Kidney epithelial cell (primary cell): ENCODE results near the gene KCNH1. TPM values are rescaled to one million over a fixed set of nuclear protein-coding genes. Genes with fewer than 3 reads are reported as not detected.

Experiments used
- DNase-seq: peaks from one replicate; pipeline ENCODE4 v3.0.0-alpha.2; 2010; ENCODE audit warnings: low read depth
- H3K27me3 ChIP-seq: 2 replicates; pipeline ENCODE4 v1.6.0; 2011; ENCODE audit warnings: low read length; ENCODE audit not compliant: control insufficient read depth, insufficient read depth
- H3K36me3 ChIP-seq: 2 replicates; pipeline ENCODE4 v1.5.1; 2011; ENCODE audit warnings: low read length; ENCODE audit not compliant: control insufficient read depth, insufficient read depth
- H3K4me3 ChIP-seq: 2 replicates; pipeline ENCODE4 v1.5.1; 2011; ENCODE audit warnings: low read depth, mild to moderate bottlenecking, control low read depth, low read length
- CTCF ChIP-seq: IDR thresholded peaks from 2 replicates; pipeline ENCODE4 v1.5.1; 2011; ENCODE audit warnings: mild to moderate bottlenecking, moderate library complexity, low read length, control low read depth, inconsistent platforms; ENCODE audit not compliant: insufficient read depth, poor library complexity, severe bottlenecking
- total RNA-seq: library from RNA; depleted of rRNA; stranded (reverse); fragments of >200 nt; gene quantifications from 2 replicates; pipeline ENCODE4 v1.2.3, GENCODE V29; 2015

Gene KCNH1
- total RNA-seq, 1 donor from 2014 or later: 14.3 TPM

GRCh38 chr1:210711825-210712612 lies 421.9 kb downstream of the KCNH1 start:
- Histone ChIP-seq H3K27me3 (no peaks in the 10 kb centered on the region), H3K4me3 (no peak overlapping the region), H3K36me3 (no peaks in the 10 kb centered on the region)
- no peak for DNase-seq
- no peak for TF ChIP-seq CTCF

DNA sequence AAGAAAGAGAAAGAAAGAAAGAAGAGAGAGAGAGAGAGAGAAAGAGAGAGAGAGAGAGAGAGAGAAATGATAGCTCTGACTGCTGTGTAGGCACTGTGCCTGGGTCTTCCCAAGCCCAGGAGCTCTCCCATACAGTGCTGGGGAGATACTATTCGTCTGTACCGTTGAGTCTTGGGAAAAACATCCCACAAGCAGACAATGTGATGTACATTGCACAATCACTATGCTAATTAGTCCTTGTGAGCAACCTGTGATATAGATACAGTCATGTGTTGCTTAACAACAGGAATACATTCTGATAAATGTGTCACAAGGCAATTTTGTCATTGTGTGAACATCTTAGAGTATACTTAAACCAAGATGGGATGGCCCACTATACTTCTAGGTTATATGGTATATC lies 424.2 kb downstream of the KCNH1 start:
- Histone ChIP-seq H3K36me3 (no peaks in the 10 kb centered on the region), H3K4me3 (no peak overlapping the region), H3K27me3 (no peaks in the 10 kb centered on the region)
- no peak for TF ChIP-seq CTCF
- DNase-seq: no peak

DNA sequence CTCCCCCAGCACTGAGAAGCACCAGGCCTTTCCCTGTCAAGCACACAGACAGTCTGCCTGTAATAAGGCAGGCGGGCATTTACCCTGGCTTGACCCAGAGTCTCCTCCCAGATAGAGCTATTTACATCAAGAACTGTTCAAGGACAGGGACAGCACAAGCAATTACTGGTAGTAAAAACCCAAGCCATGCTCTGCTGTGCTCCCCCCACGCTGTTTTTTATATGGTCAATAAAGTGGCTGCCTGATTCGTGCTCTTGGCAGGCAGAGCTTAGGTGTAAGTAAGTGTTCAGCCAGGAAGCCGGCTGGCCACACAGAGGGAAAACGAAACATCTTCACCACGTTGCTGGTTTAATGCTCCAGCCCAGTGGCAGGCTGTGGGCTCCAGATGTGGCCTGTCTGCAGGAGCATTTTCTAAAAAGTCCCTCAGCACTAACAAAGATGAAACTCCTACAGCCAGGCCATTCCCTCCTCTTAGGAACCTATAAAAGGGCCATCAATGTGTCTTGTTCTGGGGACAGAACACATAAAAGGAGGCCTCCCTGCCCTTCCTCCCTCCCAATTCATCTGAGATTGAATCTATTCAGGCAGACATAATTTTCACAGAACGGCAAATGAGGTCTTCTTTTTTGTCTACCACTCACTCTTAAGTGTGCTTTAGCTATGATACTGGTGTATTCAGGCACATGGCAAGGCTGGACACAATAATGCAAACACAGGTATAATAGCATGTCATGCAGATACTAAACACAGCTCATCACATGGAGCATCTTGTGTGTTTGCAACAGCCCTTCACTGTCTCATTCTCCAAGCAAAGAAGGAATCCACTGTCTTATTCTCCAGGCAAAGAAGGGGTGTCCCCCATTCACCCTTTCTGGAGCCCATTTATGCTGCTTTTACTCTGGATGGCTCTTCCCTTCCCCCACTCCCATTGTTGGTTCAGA lies 426.4 kb downstream of the KCNH1 start:
- Histone ChIP-seq H3K4me3 (no peak overlapping the region), H3K36me3 (no peaks in the 10 kb centered on the region), H3K27me3 (no peaks in the 10 kb centered on the region)
- no peak for TF ChIP-seq CTCF
- no peak for DNase-seq

GRCh38 chr1:210706246-210706645 lies 427.7 kb downstream of the KCNH1 start:
- Histone ChIP-seq H3K27me3 (no peaks in the 10 kb centered on the region), H3K4me3 (no peak overlapping the region), H3K36me3 (no peaks in the 10 kb centered on the region)
- TF ChIP-seq CTCF: no peak
- no peak for DNase-seq

DNA sequence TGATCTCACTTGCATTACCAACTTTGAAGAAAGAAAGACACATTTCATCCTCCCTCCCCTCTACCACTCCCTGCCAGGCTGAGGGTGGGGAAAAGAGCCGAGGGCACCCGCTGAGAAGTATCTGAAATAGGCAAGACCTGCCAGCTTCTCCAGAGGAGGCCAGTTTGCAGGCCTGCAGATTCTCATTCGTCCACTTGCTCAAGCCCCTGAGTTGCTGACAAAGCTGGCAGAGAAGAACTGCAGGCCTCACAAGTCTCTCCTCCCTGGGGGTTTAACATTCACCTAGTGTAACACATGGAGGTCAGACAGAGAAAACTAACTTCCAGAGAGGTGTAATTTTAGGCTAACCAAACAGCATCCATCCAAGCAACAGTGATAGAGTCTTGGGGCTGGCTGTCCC lies 428.9 kb downstream of the KCNH1 start:
- DNase-seq: no peak
- Histone ChIP-seq H3K36me3 (no peaks in the 10 kb centered on the region), H3K4me3 (no peak overlapping the region), H3K27me3 (no peaks in the 10 kb centered on the region)
- TF ChIP-seq CTCF: no peak
